NCI-H1436 treated with DMSO at 0.1 percent for 48 hours (cell line): ENCODE data around the gene PARD6B.
"Not testable (repeated sequence)": the region's sequence is repeated elsewhere in the genome, so short reads cannot be mapped to it uniquely, and the experiment has no call there.

ENCODE experiments used
- DNase-seq: peaks from one replicate; lab custom pipeline; 2025; lab: John Stamatoyannopoulos, UW

Gene PARD6B

GRCh38 chr20:50746138-50746940 lies 15.0 kb downstream of the PARD6B start:
- DNase-seq: no peak

- DNase-seq: no peak
Measured at GRCh38 chr20:50747275-50747674, 15.9 kb downstream of the PARD6B start.

- DNase-seq: no peak
Measured at GRCh38 chr20:50750145-50750671, 18.8 kb downstream of the PARD6B start.

GRCh38 chr20:50753152-50753551 lies 21.8 kb downstream of the PARD6B start:
- no peak for DNase-seq

- DNase-seq: no peak
Measured at GRCh38 chr20:50754420-50754819, 23.0 kb downstream of the PARD6B start.

GRCh38 chr20:50756447-50756846 lies 25.1 kb downstream of the PARD6B start:
- no peak for DNase-seq

- no peak for DNase-seq
Measured at GRCh38 chr20:50758469-50758868, 27.1 kb downstream of the PARD6B start.

- no peak for DNase-seq
Measured at GRCh38 chr20:50758992-50759391, 27.6 kb downstream of the PARD6B start.

GRCh38 chr20:50759678-50760077 lies 28.3 kb downstream of the PARD6B start:
- no peak for DNase-seq

GRCh38 chr20:50762045-50762422 lies 30.7 kb downstream of the PARD6B start:
- DNase-seq: no peak

GRCh38 chr20:50762435-50763220 lies 31.2 kb downstream of the PARD6B start:
- no peak for DNase-seq

- not testable (repeated sequence) for DNase-seq
Measured at GRCh38 chr20:50763550-50764458, 32.4 kb downstream of the PARD6B start.

- not testable (repeated sequence) for DNase-seq
Measured at GRCh38 chr20:50765251-50765650, 33.9 kb downstream of the PARD6B start.

- DNase-seq: no peak
Measured at GRCh38 chr20:50765674-50766073, 34.3 kb downstream of the PARD6B start.

- not testable (repeated sequence) for DNase-seq
Measured at GRCh38 chr20:50766955-50767809, 35.8 kb downstream of the PARD6B start.

- DNase-seq: not testable (repeated sequence)
Measured at GRCh38 chr20:50768991-50769390, 37.6 kb downstream of the PARD6B start.

- DNase-seq: not testable (repeated sequence)
Measured at GRCh38 chr20:50769551-50770085, 38.2 kb downstream of the PARD6B start.

- not testable (repeated sequence) for DNase-seq
Measured at GRCh38 chr20:50771419-50772080, 40.2 kb downstream of the PARD6B start.

GRCh38 chr20:50772420-50773185 lies 41.2 kb downstream of the PARD6B start:
- DNase-seq: no peak
